A549 treated with dexamethasone at 1 μM for 4 hours (cell line): Measurements from ENCODE around the gene THAP12. TPM values are rescaled to one million over a fixed set of nuclear protein-coding genes. Genes with fewer than 3 reads are reported as not detected.

Source experiments
- total RNA-seq: library from RNA; stranded (reverse); fragments of 200-300 nt; extraction: Qiagen RNA extraction; gene quantifications from 5 replicates; pipeline ENCODE4 v1.2.3, GENCODE V29; 2022

The THAP12 gene
- total RNA-seq = 44.3 to 57.7 TPM (median 52.8 TPM) in 5 replicates

GRCh38 chr11:76380977-76381719, at the start of gene THAP12, which contains the start of gene GVQW3:
Gene THAP12, minus strand, starts transcription at chr11:76381132. Its CDS starts 296 bp downstream, at chr11:76380836.
Gene GVQW3, plus strand, starts transcription at chr11:76381323. Its CDS starts 506 bp downstream, at chr11:76381829.

Other genes starting within 250 kb of the THAP12 start
- gene WNT11, start 174.6 kb downstream of the THAP12 start, total RNA-seq = 0.98 to 2.9 TPM (median 1.8 TPM) in 5 replicates
- gene GVQW3, start 191 bp upstream of the THAP12 start, total RNA-seq = 0.63 to 1.2 TPM (median 0.96 TPM) in 5 replicates
- gene EMSY, start 63.9 kb upstream of the THAP12 start, total RNA-seq = 10.3 to 16.4 TPM (median 12.5 TPM) in 5 replicates